CD4-positive, alpha-beta T cell treated with Interleukin-10 for 1 hour (primary cell): ENCODE results near the gene SPRTN.

Experiments used
- DNase-seq: peaks from one replicate; pipeline ENCODE4 v3.0.0-alpha.2; 2020

SPRTN gene, protein sequence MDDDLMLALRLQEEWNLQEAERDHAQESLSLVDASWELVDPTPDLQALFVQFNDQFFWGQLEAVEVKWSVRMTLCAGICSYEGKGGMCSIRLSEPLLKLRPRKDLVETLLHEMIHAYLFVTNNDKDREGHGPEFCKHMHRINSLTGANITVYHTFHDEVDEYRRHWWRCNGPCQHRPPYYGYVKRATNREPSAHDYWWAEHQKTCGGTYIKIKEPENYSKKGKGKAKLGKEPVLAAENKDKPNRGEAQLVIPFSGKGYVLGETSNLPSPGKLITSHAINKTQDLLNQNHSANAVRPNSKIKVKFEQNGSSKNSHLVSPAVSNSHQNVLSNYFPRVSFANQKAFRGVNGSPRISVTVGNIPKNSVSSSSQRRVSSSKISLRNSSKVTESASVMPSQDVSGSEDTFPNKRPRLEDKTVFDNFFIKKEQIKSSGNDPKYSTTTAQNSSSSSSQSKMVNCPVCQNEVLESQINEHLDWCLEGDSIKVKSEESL

DNA sequence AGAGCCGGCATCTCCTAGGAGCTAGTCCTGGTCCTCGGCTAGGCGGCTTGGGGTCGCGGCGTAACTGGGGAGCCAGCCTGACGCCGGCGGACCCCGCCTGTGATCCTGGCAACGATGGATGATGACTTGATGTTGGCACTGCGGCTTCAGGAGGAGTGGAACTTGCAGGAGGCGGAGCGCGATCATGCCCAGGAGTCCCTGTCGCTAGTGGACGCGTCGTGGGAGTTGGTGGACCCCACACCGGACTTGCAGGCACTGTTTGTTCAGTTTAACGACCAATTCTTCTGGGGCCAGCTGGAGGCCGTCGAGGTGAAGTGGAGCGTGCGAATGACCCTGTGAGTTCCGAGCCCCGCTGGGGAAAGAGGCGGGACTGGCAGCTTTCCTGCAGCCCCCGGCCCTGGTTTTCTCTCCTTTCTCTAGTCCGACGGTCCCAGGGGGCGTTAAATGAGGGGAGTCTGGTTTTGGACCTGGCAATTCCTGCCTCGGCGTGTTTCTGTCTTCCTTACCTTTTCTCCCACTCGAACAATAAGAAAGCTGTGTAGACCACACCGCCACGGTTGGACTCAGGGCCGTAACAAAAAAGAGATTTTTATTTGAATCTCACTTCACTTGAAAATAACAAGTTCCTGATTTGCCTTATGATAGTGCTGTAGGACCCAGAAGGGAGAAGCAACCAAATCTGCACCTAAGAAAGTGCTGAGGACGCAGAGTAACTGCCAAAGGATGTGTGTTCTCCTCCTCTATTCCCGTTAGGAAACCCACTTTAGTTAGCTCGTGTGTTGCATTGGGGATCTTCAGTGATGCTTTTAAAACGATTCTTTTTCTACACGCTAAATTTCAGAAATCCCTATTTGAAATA, at the start of gene SPRTN:
SPRTN (plus strand) TSS at position 24 of the 859 bp plus-strand sequence; CDS start at position 115, 91 bp downstream.
- DNase-seq, result no peak

DNA sequence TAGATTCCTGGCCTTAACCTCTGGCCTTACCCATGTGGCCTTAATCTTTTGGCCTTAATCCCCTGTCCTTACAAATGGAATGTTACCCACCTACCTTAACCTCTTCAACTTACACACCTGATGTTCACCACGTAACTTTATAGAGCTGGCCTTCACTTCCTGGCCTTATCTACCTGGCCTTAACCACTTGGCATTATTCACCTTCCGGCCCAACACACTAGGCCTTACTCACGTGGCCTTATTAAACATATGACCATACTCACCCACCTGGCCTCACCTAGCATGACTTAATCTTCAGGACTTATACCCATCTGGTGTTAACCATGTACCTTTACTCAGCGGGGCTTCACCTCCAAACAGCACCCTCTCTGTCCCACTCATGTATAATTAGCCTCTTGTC, 42.2 kb upstream of the SPRTN start:
- no peak for DNase-seq

DNA sequence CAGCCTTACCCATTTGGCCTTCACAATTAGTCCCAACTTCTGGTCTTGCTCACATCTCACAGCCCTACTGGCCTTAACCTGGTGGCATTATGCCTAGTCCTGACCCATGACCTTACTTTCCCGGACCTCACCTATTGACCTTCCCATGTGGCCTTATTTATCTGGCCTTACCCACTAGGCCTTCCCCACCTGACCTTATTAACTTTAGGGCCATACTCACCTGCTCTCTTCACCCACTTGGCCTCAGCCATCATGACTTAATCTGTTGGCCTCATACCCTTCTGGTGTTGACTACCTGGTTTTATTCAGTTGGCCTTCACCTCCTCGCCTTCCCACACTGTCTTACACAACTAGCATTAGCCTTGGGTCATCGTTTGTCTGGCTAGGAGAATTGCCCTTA, 36.1 kb upstream of the SPRTN start:
- no peak for DNase-seq

DNA sequence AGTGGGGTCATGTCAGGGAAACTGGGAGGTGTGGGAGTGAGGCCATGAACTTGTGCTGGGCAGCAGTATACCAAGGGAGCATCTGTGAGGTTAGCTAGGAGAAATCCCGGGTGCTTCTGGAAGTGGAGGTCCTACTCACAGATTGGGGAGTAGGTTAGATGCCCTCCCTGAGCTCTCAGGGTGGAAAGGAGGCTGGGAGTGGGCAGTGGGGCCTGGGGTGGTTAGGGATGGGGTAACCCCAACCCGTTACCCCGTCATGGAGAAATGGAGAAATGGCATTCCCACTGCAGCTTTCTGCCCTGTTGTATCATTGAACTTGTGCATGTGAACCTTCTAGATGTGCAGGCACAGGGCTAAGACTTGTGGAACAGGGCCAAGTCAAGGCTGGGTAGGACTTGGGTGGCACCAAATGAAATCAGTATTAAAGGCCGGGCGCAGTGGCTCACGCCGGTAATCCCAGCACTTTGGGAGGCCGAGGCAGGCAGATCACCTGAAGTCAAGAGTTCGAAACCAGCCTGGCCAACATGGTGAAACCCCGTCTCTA, 27.6 kb upstream of the SPRTN start:
- no peak for DNase-seq

DNA sequence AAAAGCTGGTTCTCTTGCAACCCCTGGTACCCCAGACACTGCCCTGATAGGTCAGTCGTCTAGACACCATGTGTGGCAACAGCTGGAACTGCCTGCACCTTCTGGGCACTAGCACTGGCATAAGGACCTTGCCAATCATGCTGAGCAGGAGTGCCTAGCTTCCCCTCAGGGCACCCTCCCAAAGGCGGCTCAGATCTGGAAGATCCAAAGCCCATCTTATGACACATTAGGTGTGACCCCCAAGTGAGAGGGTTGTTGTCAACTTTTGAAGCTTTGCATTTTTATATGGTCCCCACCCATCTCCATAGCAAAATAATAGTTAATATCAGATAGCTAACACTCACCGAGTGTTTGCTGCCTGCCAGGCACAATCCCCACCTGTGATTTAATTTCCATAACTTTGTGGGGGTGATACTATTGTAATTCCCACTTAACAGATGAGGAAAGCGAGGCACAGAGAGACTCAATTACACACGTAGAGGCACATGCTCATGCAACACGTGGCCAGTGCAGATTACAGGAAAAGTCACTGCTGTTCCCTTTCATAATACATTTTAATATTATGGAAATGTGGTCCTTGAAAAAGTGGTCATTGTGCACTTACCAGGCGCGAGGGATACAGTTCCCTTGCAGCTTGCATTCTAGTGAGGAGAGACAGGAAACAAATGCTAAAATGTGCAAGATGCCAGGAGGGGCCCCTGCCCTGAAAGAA, 26.2 kb upstream of the SPRTN start:
- no peak for DNase-seq

DNA sequence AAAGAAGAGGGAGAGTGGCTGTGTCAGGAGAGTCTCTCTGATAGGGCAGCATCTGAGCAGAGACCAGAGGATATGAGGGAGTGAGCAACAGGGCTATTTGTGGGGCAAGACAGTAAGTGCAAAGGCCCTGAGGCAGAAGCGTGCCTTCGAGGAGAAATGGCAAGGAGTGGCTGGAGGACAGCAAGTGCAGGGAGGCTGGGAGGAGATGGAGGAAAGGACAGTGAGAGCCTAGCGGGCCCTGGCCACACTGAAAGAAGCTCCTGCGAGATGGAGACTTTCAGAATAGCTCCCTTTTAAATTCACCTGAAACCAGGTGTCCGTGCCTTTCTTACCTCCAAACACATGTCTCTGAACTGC, 25.7 kb upstream of the SPRTN start:
- DNase-seq, result no peak

DNA sequence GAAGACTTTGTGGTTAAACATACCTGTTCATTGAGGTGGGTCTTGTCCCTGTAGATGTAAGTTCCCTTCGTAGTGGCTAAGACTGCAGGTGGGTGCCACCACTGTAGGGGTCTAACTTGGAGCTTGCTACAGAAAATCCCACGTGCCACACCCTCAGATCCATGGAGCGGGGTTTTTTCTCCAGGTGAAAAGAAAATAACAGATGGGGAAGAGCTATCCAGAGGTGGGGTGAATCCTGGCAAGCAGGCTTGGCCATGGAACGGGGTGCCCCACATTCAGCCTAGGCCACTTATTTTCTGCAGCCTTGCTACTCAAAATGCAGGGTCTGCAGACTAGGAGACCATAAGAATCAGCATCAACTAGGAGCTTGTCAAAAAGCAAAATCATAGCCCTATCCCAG, 24.4 kb upstream of the SPRTN start:
- DNase-seq, result no peak

DNA sequence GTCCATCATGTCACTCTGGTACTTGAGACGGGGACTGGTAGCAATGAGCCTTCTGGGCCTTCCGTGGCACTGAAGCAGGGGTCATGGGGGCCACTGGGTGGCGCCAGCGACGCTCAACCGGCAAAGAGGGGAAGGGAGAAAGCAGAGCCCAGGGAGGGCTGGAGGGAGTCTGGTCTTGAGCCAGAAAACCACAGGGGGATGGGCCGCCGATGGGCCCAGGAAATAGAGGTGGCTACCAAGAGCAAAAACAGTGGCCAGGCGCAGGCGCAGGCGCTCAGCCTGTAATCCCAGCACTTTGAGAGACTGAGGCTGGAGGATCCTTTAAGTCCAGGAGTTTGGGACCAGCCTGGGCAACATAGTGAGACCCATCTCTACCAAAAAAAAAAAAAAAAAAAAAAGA, 22.2 kb upstream of the SPRTN start:
- peak; percentile 39 for DNase-seq

DNA sequence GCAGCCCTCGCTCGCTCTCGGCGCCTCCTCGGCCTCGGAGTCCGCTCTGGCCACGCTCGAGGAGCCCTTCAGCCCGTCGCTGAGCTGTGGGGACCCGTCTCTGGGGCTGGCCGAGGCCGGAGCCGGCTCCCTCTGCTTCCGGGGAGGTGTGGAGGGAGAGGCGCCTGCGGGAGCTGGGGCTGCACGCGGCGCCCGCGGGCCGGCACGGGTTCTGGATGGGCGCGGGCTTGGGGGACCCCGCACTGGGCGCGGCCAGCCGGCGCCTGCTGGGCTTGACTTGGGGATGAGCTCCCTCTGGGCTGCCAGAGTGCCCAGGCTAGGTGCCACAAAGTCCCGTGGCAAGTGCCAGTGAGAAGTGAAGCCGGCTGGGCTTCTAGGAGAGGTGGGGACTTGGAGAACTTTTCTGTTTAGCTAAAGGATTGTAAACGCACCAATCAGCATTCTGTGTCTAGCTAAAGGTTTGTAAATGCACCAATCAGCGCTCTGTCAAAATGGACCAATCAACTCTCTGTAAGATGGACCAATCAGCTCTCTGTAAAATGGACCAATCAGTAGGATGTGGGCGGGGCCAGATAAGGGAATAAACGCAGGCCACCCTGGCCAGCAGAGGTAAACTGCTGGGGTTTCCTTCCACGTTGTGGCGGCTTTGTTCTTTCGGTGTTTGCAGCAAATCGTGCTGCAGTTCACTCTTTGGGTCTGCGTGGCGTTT, 20.6 kb upstream of the SPRTN start:
- DNase-seq, result no peak

DNA sequence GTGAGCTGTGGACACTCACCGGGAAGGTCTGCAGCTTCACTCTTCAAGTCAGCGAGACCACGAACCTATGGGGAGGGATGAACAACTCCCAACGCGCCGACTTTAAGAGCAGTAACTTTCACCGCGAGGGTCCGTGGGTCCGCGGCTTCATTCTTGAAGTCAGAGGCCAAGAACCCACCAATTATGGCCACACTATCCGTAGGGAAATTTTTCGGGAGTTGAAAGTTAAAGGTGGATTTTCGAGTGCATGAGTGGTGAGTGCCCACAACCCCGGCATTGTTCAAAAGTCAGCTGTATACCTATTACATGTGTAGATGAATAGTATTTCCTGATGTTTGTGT, 20.1 kb upstream of the SPRTN start:
- no peak for DNase-seq

DNA sequence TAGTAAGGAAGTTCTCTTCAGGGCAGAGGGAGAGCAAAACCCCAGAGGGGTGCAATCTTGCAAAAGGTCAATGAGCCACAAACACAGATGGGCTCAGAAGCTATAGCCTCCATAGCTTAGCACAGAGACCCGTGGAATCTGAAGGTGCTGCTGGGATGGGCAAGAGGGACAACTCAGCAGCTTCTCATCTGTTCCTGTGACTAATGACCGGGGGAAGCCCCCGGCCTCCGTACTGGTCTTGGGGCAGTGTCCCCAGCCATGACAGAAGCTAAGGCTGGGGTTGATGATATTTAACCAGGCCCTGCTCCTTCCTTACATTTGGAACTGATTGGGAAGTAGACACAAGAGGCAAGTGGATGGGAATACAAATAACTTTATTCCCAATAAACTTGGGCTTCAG, 19.5 kb upstream of the SPRTN start:
- DNase-seq, result no peak

DNA sequence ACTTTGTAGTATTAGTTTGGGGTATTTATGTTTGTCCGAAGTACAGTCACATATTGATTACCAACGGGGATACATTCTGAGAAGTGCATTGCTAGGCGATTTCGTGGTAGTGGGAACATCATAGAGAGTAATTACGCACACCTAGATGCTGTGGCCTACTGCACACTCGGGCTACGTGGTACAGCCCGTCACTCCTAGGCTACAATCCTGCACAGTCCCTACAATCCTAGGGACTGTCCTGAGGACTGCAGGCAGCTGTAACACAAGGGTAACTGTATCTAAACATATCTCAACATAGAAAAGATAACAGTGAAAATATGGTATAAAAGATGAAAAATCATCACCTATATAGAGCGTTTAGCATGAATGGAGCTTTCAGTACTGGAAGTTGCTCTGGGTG, 19.0 kb upstream of the SPRTN start:
- DNase-seq, result no peak

DNA sequence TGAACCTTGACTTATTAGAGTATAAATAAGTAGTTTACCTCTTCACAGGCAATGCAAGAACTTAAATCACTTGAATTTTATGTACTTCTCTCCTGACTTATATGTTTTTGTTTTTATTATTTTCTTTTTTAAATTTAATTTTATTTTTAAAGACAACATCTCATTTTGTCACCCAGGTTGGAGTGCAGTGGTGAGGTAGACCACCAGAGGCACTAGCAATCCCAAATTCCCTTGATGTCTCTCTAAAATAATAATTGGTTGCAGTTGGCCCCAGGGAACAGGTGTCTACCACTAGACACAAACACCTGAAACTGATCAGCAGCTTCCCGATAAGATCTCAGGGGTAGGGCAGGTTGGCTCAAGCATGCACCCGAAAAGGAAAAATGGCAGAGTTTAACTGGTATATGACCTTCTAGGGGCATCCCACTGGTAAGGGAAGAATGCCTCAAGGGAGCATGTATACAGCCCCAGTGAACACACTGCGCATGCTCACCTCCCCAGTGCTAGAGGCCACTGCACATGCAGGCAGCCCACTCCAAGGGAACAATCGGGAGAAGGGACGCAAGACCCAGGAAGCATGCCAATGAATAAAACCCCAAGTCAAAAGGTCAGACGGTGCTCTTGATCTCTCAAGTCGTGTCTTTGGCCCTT, 15.1 kb upstream of the SPRTN start:
- DNase-seq, result no peak

DNA sequence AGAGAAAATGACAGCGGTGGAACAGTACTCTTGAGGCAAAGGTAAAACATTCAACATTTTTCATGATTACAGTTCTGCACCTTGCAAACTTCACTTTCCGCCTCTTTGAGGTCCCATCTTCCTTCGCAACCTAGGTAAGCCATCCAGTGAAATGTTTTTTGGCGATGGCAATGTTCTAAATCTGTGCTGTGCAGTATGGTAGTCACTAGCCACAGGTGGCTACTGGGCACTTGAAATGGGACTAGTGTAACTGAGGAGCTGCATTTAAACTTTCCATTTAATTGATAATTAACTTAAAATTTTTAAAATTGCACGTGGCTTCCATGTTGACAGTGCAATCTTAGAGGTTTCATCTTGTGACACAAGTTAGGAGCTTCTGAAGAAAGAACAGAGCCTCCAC, 13.4 kb upstream of the SPRTN start:
- no peak for DNase-seq

DNA sequence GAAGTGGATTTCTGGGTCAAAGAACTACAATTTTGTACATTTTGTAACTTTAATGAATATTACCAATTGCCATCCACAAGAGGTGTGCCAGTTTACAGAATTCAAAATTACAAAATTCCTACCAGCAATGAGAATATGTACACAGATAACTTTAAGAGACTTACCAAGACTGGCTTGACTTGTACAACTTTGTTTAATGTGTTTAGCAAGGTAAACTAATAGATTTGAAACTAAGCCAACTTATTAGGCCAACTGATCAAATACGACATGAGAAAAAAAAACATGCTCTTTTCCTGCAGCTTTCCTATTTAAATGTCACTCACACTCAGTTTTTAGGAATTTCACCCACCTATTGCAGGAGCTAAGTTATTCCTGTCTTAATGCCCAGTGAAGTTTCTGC, 11.8 kb upstream of the SPRTN start:
- DNase-seq, result no peak

DNA sequence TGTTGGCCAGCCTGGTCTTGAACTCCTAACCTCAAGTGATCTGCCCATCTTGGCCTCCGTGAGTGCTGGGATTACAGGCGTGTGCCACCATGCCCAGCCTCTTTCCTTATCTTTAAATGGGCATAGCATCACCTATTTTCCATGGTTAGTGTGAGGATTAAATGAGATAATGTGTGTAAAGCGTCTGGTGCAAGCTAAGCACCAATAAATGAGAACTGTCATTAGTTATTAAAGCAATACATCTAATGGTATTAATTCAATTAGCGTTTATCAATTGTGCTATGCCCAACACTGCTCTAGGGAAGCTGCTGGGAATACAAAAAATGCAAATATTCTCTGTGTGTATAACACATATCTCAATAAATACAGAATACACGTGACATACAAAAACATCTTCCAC, 10.5 kb upstream of the SPRTN start:
- no peak for DNase-seq

DNA sequence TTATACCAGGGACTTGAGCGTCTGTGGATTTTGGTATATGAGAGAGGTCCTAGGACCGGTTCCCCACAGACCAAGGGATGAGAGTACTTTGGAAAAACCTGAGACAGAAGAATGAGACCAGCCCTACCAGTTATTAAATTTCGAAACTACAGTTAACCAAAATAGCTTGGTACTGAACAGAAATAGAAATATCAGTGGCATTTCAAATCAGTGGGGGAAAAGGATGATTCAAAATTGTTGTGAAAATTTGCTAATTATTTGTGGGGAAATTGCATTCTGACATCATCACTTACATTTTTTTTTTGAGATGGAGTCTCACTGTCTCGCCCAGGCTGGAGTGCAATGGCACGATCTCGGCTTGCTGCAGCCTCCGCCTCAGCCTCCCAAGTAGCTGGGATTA, 8.6 kb upstream of the SPRTN start:
- no peak for DNase-seq

DNA sequence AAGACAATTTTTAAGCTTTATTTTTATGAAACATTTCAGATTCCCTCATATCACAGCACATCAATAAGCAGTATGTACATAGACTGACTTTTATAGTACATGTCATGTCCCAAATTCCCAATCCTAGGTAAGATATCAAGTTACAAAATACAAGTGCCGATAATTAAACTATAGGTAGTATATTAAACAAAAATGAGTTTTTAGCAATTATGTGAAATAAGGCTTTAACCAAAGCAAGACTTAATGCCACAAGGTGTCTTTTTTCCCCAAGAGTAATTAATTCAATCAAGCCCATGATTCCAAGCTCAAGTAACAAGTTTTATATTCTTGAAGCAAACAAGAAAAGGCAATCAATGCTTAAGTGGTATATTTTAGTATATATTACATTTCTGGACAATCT, 5.3 kb upstream of the SPRTN start:
- DNase-seq, result no peak

DNA sequence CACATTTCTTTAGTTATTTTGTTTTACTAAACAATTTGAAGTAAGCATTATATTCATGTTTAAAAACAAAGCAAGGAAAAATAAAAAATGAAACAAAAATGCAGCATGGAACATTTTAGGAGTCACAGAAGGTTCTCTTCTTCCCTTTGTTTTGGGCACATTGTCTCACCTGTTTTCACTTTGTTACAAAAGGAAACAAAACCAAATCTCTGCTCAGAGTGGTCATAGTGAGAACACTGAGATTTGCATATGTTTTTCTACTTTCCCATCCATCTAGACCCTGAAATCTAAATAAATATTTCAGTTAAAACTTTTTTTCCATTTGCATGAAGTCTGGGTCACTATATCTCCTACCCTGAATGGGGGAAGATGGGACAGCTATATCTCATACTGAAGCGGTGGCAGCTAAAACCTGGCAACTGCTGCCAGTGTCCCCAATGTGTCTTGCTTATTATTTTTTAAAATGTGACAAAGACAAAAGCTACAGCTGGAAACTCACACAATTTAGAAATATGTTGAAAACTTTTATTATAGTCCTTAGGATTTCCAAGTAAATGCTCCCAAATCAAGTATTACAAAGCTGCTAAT, 3.9 kb upstream of the SPRTN start:
- no peak for DNase-seq

DNA sequence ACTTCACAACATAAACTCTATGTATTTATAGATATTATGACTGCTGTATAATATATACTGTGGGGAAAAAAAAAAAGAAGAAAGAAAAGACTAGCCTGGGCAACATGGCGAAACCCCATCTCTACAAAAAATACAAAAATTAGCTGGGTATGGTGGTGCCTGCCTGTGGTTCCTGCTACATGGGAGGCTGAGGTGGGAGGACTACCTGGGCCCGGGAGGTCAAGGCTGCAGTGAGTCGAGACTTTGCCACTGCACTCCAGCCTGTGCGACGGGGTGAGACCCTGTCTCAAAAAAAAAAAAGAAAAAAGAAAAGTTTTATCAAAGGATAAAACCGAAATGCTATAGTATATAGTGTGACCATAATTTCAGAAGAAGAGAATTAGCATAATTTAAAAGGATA, 3.1 kb upstream of the SPRTN start:
- DNase-seq, result no peak

DNA sequence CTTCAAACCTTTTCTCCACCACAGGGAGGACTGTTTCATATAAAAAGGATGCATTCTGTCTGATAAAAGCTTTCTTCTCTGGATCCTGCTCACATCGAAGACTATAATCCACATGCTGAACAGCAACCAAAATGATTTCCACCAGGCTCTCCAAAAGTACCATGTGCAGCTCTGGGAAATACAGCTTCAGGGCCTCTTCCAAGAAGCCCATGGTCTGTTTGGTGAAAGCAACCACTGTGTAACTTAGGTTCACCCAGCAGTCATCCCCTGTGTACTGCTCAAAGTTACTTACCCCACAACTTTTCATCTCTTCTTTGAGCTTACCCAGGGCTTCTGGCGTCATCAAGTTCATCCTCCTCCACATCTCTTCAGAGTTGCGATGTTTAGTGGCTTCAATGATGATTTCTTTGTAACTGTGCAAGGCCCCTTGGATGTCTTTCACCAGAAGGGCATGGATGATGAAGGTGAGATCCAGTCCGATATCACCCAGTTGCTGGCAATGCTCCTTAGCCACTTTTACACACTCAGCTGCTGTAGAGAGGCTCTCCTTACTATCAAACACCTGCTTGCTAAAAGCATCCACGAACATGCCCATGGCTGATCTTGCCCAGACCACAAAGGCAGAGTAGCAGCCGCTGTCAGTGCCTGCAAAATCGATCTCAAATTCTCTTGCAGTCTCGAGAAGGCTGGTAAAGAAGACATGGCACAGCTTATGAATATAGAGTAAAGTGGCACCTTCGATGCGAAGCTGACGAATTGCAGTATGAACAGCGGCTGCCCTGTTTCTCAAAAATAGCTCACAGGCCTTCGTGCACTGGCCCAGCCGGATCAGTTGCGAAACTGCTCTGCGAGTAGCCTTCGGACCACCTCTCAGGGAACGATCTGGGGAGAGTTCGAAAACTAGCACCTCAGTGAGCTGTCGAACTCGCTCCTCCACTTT, 2.2 kb upstream of the SPRTN start:
- DNase-seq, result no peak
